Kidney epithelial cell (primary cell): ENCODE results near the gene TBC1D22A. TPM values are rescaled to one million over a fixed set of nuclear protein-coding genes. Genes with fewer than 3 reads are reported as not detected.
"Not testable (repeated sequence)": the region's sequence is repeated elsewhere in the genome, so short reads cannot be mapped to it uniquely, and the experiment has no call there.

Experiments used
- DNase-seq: peaks from one replicate; pipeline ENCODE4 v3.0.0-alpha.2; 2010; ENCODE audit warnings: low read depth
- H3K27me3 ChIP-seq: 2 replicates; pipeline ENCODE4 v1.6.0; 2011; ENCODE audit warnings: low read length; ENCODE audit not compliant: control insufficient read depth, insufficient read depth
- H3K36me3 ChIP-seq: 2 replicates; pipeline ENCODE4 v1.5.1; 2011; ENCODE audit warnings: low read length; ENCODE audit not compliant: control insufficient read depth, insufficient read depth
- H3K4me3 ChIP-seq: 2 replicates; pipeline ENCODE4 v1.5.1; 2011; ENCODE audit warnings: low read depth, mild to moderate bottlenecking, control low read depth, low read length
- total RNA-seq: library from RNA; depleted of rRNA; stranded (reverse); fragments of >200 nt; gene quantifications from 2 replicates; pipeline ENCODE4 v1.2.3, GENCODE V29; 2015
- TF ChIP-seq, protein P1 (sequence below): IDR thresholded peaks from 2 replicates; pipeline ENCODE4 v1.5.1; 2011; ENCODE audit warnings: mild to moderate bottlenecking, moderate library complexity, low read length, control low read depth, inconsistent platforms; ENCODE audit not compliant: insufficient read depth, poor library complexity, severe bottlenecking

The TBC1D22A gene
- total RNA-seq, 1 donor from 2014 or later, result 25.7 TPM

DNA sequence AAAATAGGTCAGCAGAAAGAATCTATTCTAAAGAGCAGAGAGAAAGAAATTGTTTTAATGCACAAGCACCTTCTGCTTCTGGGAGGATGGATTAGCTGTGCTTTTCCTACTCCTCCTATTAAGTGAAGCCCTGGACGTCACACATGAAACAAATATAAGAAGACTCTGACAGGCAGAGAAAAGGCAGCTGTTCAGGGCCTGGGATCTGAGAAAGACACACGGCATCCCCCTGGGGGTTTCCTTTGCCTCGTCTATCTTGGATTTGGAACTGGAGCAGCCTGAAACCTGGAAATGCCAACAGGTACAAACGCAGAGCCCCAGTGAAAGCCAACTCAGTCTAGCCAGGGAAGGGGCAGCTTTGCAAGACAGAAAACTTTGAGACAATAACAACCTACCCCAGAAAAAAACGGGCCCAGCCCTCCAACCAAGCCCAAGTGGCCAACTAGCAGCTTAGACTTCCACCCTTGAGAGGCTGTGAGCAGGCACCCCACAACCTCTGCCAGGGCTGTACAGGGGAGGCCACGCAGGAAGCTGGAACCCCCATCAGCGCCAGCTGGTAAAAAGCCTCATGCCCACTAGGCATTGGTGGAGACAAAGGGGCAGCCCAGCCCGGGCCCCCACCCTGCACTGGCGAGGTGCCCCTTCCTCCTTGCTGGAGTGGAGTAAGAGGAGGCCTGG is 31.7 kb upstream of the TBC1D22A start:
- DNase-seq, result no peak
- Histone ChIP-seq H3K27me3 (no peaks in the 10 kb centered on the region), H3K36me3 (peaks cover 1% of the 10 kb centered on the region), H3K4me3 (no peak overlapping the region)
- TF ChIP-seq, protein P1, sequence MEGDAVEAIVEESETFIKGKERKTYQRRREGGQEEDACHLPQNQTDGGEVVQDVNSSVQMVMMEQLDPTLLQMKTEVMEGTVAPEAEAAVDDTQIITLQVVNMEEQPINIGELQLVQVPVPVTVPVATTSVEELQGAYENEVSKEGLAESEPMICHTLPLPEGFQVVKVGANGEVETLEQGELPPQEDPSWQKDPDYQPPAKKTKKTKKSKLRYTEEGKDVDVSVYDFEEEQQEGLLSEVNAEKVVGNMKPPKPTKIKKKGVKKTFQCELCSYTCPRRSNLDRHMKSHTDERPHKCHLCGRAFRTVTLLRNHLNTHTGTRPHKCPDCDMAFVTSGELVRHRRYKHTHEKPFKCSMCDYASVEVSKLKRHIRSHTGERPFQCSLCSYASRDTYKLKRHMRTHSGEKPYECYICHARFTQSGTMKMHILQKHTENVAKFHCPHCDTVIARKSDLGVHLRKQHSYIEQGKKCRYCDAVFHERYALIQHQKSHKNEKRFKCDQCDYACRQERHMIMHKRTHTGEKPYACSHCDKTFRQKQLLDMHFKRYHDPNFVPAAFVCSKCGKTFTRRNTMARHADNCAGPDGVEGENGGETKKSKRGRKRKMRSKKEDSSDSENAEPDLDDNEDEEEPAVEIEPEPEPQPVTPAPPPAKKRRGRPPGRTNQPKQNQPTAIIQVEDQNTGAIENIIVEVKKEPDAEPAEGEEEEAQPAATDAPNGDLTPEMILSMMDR, result no peak

DNA sequence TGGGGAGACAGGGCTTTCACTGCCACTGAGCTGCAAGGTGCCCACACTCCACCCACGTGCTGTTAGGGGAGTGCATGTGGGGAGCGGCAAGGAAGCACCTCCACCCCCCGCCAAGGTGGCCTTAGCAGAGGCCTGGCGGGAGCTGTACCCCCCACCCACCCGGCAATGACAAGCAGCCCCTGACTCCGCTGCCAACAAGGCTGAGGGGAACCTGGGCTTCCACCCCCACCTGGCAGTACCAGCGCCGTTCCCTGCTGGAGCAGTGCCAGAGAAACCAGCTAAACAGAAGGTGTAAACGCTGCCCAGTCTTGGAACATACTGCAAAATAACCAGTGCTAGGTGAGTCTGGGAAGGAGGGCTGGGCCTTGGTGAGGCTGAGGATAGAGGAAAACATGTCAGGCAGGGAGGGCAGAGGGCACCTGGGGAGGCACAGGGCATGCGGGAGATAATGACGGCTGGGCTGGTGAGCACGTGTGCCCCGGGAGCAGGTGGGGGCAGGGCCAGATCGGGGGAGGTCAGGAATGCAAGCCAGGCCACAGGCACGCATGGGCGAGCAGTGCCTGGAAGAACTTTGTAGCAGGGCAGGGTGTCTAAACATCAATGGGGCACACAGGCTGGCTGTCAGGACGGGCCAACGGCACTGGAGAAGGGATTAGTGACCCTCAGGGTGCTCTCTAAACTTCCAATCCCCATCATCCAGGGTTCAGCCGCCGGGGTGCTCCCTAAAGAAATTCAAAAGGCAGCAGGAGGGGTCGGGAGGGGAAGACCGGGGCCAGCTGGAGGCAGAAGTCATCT is 31.0 kb upstream of the TBC1D22A start:
- Histone ChIP-seq H3K36me3 (peaks cover 1% of the 10 kb centered on the region), H3K27me3 (no peaks in the 10 kb centered on the region), H3K4me3 (no peak overlapping the region)
- TF ChIP-seq, protein P1, result no peak
- DNase-seq, result no peak

DNA sequence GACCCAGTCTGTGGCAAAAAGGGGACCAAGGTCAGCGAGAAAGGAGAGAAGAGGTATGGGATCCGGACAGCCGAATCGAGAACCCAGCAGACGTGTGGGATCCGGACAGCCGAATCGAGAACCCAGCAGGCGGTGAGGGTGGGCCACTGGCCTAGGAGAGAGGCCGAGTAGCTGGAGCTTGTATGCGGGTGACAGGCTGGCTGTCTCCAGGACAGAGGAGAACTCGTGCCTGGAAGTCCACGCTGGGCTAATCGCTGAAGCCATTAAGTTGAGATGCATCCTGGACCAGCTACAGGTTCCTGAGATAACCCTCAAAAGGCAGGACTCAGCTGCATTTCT is 30.4 kb upstream of the TBC1D22A start:
- Histone ChIP-seq H3K36me3 (peaks cover 1% of the 10 kb centered on the region), H3K4me3 (no peak overlapping the region), H3K27me3 (no peaks in the 10 kb centered on the region)
- TF ChIP-seq, protein P1, result no peak
- no peak for DNase-seq

DNA sequence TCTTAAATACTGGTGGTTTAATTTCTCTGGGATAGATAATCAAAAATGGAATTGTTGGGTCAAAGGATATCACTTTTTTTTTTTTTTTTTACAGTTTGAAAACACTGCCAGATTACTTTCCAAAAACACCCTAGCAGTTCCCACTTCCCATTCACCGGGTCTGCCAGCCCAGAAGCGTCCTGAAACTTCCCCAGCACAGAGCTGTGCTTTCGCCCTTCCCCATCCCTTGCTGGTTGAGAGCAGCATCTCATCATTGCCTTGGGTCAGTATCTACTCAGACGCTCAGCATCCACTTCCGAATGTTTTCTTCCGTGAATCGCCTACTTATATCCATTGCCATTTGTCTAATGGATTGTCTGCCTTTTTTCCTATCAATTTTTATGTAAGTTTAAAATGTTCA is 29.9 kb upstream of the TBC1D22A start:
- peaks cover 1% of the 10 kb centered on the region for H3K36me3 ChIP-seq
- TF ChIP-seq, protein P1, result no peak
- no peak overlapping the region for H3K4me3 ChIP-seq
- no peak for DNase-seq
- H3K27me3 ChIP-seq, result no peaks in the 10 kb centered on the region

DNA sequence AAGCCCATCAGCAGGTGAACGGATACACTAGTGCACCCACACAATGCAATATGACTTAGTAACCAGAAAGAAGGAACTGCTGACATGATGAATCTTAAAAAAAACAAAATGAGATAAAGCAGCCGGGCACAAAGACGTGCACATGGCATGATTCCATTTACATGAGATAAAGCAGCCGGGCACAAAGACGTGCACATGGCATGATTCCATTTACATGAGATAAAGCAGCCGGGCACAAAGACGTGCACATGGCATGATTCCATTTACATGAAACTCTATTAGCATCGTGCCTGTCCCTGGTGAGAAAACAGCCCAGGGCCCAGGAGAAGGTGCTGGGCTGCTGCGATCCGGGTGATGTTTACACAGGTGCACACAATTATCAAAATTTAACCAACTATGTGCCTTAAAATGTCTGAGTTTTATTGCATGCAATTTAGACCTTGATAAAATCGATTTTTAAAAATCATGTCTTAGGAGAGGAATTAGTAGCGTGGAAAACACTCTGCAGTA is 28.2 kb upstream of the TBC1D22A start:
- not testable (repeated sequence) for H3K27me3 ChIP-seq, H3K4me3 ChIP-seq, H3K36me3 ChIP-seq, DNase-seq

DNA sequence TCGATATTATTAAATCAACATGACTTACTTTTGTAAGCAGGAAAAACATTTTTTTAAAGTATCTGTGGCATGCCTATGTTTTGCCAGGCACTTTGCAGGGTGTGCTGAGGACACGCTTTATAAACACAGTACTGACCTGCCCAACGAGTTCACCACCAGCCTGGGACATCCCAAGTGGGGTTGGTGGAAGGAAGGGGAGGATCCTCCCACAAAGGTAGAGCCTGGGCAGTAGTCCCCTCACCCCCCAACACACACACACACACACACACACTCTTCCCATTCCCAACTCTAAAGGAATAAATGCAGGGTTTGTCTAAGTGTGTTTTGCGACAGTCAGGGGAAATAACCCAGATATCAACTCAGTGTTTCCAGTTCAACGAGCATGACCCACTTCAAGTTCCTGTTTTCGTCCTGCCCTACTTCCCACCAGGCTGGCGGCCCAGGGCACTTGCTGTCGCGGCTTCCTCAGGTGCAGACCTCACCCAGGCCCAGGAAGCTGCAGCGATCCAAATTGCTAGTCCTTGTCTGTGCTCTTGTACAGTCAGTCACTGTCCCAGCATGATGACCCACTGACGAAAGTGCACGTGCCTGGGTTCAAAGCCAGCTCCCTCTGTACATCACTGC is 27.5 kb upstream of the TBC1D22A start:
- TF ChIP-seq, protein P1, result no peak
- no peak for DNase-seq
- Histone ChIP-seq H3K36me3 (no peaks in the 10 kb centered on the region), H3K27me3 (no peaks in the 10 kb centered on the region), H3K4me3 (no peak overlapping the region)
